ENCODE results near the gene SUSD1. TPM values are rescaled to one million over a fixed set of nuclear protein-coding genes. Genes with fewer than 3 reads are reported as not detected.

The SUSD1 gene
- total and polyA plus RNA-seq, 2 of the 13 experiments (the other 11 are each of a cell fraction or from before 2014, with no cell fraction given), result 25.9 to 32.3 TPM

DNA sequence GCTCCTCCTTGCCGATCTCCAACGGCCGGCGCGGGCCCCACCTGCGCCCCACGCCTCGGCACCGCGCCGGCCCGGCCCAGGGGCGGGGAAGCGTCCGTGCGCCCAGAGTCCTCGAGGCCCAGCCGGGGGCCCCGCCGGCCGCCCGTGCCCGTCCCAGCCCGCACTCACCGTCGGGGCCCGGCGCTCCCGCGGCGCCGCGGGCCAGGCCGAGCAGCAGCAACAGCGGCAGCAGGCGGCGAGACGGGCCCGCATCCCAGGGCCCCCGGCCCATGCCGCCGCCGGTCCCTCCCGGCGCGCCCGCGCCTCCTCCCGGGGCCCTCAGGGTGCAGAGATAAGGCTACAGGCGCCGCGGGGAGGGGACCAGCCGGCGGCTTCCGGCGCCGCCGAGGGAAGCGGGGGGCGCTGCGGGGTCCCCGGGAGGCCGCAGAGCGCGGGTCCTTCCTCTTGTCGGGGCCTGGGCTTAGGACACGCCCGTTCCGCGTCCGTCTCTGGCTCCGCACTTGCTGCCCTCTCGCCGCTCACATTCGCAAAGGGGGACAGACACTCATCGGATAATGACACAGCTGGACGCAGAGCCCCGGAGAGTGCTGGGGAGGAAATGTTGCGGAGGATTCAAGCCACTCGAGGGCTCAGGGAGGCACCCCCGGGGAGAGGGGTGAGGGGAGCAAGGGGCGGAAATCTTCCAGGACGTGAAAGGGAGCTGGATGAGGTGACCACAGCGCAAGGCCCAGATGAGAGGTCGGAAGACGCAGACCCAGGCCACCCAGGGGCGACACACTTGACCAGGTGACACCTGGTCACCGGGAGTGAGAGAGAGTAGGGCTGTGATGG is at the start of gene SUSD1 (continued):
- no peak for TF ChIP-seq MAF1 (CRISPR knock-in tag; IDR thresholded peaks at IDR 0.05; ENCODE audit: borderline replicate concordance)
- TF ChIP-seq, protein P1, sequence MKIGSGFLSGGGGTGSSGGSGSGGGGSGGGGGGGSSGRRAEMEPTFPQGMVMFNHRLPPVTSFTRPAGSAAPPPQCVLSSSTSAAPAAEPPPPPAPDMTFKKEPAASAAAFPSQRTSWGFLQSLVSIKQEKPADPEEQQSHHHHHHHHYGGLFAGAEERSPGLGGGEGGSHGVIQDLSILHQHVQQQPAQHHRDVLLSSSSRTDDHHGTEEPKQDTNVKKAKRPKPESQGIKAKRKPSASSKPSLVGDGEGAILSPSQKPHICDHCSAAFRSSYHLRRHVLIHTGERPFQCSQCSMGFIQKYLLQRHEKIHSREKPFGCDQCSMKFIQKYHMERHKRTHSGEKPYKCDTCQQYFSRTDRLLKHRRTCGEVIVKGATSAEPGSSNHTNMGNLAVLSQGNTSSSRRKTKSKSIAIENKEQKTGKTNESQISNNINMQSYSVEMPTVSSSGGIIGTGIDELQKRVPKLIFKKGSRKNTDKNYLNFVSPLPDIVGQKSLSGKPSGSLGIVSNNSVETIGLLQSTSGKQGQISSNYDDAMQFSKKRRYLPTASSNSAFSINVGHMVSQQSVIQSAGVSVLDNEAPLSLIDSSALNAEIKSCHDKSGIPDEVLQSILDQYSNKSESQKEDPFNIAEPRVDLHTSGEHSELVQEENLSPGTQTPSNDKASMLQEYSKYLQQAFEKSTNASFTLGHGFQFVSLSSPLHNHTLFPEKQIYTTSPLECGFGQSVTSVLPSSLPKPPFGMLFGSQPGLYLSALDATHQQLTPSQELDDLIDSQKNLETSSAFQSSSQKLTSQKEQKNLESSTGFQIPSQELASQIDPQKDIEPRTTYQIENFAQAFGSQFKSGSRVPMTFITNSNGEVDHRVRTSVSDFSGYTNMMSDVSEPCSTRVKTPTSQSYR (CRISPR knock-in tag; IDR thresholded peaks at IDR 0.05; ENCODE audit: borderline replicate concordance), result 0 out of 2 replicates have a peak, but pooled peaks have one; percentile 5
- TF ChIP-seq IKZF1 (IDR thresholded peaks at IDR 0.05), result no peak
- TF ChIP-seq ZZZ3 (CRISPR knock-in tag; IDR thresholded peaks at IDR 0.05; ENCODE audit: borderline replicate concordance), result no peak
- TF ChIP-seq ZC3H13 (CRISPR knock-in tag; IDR thresholded peaks at IDR 0.05), result peak; percentile 77; the same call in 1 of the 2 replicates
- TF ChIP-seq, protein P2, sequence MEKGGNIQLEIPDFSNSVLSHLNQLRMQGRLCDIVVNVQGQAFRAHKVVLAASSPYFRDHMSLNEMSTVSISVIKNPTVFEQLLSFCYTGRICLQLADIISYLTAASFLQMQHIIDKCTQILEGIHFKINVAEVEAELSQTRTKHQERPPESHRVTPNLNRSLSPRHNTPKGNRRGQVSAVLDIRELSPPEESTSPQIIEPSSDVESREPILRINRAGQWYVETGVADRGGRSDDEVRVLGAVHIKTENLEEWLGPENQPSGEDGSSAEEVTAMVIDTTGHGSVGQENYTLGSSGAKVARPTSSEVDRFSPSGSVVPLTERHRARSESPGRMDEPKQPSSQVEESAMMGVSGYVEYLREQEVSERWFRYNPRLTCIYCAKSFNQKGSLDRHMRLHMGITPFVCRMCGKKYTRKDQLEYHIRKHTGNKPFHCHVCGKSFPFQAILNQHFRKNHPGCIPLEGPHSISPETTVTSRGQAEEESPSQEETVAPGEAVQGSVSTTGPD (CRISPR knock-in tag; IDR thresholded peaks at IDR 0.05), result no peak
- TF ChIP-seq SP4 (CRISPR knock-in tag; IDR thresholded peaks at IDR 0.05), result no peak
- TF ChIP-seq SMARCC2 (IDR thresholded peaks at IDR 0.05), result no peak
- no peak for TF ChIP-seq MATR3 (CRISPR knock-in tag; IDR thresholded peaks at IDR 0.05)
- no peak for TF ChIP-seq SP140L (CRISPR knock-in tag; IDR thresholded peaks at IDR 0.05; ENCODE audit: borderline replicate concordance)
- no peak for TF ChIP-seq EHMT2 (IDR thresholded peaks at IDR 0.05; ENCODE audit: borderline replicate concordance, low read depth, low read length)
- TF ChIP-seq, protein P3, sequence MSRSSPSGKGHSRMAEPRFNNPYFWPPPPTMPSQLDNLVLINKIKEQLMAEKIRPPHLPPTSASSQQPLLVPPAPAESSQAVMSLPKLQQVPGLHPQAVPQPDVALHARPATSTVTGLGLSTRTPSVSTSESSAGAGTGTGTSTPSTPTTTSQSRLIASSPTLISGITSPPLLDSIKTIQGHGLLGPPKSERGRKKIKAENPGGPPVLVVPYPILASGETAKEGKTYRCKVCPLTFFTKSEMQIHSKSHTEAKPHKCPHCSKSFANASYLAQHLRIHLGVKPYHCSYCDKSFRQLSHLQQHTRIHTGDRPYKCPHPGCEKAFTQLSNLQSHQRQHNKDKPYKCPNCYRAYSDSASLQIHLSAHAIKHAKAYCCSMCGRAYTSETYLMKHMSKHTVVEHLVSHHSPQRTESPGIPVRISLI (CRISPR knock-in tag; IDR thresholded peaks at IDR 0.05; ENCODE audit: borderline replicate concordance), result no peak
- peak; percentile 74; the same call in 1 of the 2 replicates for TF ChIP-seq ZFY (CRISPR knock-in tag; IDR thresholded peaks at IDR 0.05)
- TF ChIP-seq, protein P4, sequence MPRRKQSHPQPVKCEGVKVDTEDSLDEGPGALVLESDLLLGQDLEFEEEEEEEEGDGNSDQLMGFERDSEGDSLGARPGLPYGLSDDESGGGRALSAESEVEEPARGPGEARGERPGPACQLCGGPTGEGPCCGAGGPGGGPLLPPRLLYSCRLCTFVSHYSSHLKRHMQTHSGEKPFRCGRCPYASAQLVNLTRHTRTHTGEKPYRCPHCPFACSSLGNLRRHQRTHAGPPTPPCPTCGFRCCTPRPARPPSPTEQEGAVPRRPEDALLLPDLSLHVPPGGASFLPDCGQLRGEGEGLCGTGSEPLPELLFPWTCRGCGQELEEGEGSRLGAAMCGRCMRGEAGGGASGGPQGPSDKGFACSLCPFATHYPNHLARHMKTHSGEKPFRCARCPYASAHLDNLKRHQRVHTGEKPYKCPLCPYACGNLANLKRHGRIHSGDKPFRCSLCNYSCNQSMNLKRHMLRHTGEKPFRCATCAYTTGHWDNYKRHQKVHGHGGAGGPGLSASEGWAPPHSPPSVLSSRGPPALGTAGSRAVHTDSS (CRISPR knock-in tag; conservative IDR thresholded peaks at IDR 0.05), result no peak
- TF ChIP-seq MTF2 (CRISPR knock-in tag; IDR thresholded peaks at IDR 0.05; ENCODE audit: borderline replicate concordance), result no peak
- no peak for TF ChIP-seq ZNF878 (CRISPR knock-in tag; IDR thresholded peaks at IDR 0.05)
- TF ChIP-seq ZNF616 (CRISPR knock-in tag; IDR thresholded peaks at IDR 0.05; ENCODE audit: low read depth), result 0 out of 2 replicates have a peak, but pooled peaks have one; percentile 17
- 0 out of 2 replicates have a peak, but pooled peaks have one; percentile 53 for TF ChIP-seq HOXA9 (CRISPR knock-in tag; IDR thresholded peaks at IDR 0.05; ENCODE audit: borderline replicate concordance)
- peak; percentile 43; the same call in 1 of the 2 replicates for TF ChIP-seq MED1 (CRISPR knock-in tag; IDR thresholded peaks at IDR 0.05)
- peak; percentile 27; the same call in 1 of the 2 replicates for TF ChIP-seq ETV5 (CRISPR knock-in tag; IDR thresholded peaks at IDR 0.05; ENCODE audit: borderline replicate concordance)
- TF ChIP-seq ZNF737 (CRISPR knock-in tag; IDR thresholded peaks at IDR 0.05; ENCODE audit: borderline replicate concordance), result 0 out of 2 replicates have a peak, but pooled peaks have one; percentile 40

Data from HepG2 (cell line).